ENCODE data around the gene VPS33B. TPM values are rescaled to one million over a fixed set of nuclear protein-coding genes. Genes with fewer than 3 reads are reported as not detected.

VPS33B gene
- total RNA-seq: 10 to 100 TPM in 1 of 4 donors, 1 to 10 TPM in 3; 4.7 to 12.4 (median 8.0) TPM

DNA sequence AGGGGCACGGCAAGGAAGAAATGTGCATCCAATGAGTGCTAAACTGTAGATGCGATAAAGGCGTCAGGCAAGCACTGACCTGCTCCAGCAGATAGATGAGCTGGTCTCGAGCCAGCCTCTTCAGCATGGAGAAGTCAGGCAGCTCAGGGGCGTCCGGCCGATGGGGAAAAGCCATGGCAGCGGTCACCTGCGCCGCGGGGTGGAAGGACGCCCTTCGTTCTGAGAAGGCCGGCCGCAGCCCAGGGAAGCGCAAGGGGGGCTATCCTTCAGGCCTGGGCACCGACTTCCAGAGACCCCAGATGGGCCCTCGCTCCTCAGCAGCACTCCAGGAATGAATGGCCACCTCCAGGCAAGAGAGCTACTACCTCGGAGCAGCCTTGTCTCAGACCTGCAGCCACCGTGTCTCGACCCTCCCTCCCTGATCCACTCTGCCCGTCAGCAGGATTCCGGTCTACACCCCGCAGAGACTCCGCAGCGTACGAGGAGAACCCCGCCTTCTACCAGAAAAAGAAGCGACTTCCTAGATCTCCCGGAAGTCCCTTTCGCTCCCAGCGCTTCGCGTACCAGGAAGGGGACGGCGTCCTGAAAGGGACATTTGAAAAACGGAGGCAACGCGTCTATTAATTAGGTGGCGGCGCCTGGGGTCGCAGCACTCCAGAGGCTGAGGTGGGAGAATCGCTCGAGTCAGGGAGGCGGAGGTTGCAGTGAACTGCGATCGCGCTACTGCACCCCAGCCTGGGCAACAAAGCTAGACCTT is at the start of gene VPS33B:
Gene VPS33B, minus strand, starts transcription at position 520 of the 757 bp plus-strand sequence. Its CDS starts 345 bp downstream, at position 175.
- TF ChIP-seq, protein P1, sequence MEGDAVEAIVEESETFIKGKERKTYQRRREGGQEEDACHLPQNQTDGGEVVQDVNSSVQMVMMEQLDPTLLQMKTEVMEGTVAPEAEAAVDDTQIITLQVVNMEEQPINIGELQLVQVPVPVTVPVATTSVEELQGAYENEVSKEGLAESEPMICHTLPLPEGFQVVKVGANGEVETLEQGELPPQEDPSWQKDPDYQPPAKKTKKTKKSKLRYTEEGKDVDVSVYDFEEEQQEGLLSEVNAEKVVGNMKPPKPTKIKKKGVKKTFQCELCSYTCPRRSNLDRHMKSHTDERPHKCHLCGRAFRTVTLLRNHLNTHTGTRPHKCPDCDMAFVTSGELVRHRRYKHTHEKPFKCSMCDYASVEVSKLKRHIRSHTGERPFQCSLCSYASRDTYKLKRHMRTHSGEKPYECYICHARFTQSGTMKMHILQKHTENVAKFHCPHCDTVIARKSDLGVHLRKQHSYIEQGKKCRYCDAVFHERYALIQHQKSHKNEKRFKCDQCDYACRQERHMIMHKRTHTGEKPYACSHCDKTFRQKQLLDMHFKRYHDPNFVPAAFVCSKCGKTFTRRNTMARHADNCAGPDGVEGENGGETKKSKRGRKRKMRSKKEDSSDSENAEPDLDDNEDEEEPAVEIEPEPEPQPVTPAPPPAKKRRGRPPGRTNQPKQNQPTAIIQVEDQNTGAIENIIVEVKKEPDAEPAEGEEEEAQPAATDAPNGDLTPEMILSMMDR (IDR thresholded peaks at IDR 0.05): no peak
- DNase-seq (ENCODE audit: low spot score) (peak; percentile 64), ATAC-seq (ENCODE audit: low FRiP score) (peak; percentile 81)

DNA sequence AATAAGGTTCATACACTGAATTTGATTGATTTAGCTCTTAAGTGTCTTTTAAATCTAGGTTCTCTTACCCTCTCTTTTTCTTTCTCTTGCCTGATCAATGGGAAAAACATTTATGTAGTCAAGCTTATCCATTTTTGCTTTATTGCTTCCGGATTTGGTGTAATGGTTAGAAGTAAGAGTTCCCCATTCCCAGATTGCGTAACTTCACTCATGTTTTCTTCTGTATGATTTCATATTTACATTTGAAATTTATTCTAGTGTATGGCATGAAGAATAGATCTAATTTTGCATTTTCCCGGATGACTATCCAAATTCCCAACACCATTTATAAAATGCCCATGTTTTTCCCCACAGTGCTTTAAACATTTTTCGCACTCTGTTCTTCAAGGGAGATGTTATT is 49.8 kb upstream of the VPS33B start:
- TF ChIP-seq, protein P1 (IDR thresholded peaks at IDR 0.05): no peak
- DNase-seq (ENCODE audit: low spot score): no peak

DNA sequence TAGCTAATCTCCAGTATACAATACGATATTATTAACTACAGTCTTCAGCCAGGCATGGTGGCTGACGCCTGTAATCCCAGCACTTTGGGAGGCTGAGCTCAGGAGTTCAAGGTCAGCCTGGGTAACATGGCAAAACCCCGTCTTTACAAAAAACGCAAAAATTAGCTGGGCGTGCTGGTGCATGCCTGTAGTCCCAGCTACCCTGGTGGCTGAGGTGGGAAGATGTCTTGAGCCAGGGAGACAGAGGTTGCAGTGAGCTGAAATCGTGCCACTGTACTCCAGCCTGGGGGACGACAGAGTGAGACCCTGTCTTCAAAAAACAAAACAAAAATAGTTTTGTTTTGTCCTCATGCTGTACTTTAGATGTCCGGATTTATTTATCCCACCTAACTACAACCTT is 48.5 kb upstream of the VPS33B start:
- no peak for ATAC-seq (ENCODE audit: low FRiP score)
- TF ChIP-seq, protein P1 (IDR thresholded peaks at IDR 0.05): no peak

More for the DNA sequence above, 49.8 kb upstream of the VPS33B start:
- no peak for ATAC-seq (ENCODE audit: low FRiP score)

DNA sequence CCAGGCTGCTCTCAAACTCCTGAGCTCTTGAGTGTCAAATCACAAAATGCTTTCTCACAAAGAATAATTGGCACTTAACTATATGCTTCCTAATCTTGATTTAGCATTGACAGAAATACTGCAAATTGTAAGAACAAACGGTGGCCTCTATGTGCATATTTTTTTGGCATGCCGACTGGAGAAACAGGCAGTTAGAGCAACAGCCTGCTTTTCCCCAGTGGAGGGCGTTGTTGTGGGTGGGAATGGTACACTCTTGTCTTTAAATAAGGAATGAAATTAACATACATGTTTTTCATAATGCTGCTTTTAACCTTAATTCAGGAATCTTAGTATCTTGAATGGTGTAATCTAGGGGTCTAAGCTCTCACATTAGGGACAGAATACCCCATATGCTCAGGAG is 46.6 kb upstream of the VPS33B start:
- ATAC-seq (ENCODE audit: low FRiP score) (no peak), DNase-seq (ENCODE audit: low spot score) (no peak)
- TF ChIP-seq, protein P1 (IDR thresholded peaks at IDR 0.05): no peak

More for the DNA sequence above, 48.5 kb upstream of the VPS33B start:
- DNase-seq (ENCODE audit: low spot score): no peak

DNA sequence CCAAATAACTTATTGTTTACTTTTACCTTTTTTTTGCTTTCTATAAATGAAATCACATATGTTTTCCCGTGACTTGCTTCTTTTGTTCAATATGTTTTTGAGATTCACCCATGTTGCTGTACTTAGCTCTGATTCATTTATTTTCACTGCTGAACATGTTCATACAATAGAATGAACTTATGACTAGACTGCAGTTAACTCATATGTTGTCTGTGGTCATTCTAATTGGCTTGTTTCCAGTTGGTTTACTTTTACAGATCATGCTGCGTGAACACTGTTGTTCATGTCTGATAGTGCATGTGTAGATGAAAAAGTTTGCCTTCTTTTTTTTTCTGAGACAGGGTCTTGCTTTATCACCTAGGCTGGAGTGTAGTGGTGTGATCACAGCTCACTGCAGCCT is 46.0 kb upstream of the VPS33B start:
- ATAC-seq (ENCODE audit: low FRiP score) (no peak), DNase-seq (ENCODE audit: low spot score) (no peak)
- TF ChIP-seq, protein P1 (IDR thresholded peaks at IDR 0.05): no peak

DNA sequence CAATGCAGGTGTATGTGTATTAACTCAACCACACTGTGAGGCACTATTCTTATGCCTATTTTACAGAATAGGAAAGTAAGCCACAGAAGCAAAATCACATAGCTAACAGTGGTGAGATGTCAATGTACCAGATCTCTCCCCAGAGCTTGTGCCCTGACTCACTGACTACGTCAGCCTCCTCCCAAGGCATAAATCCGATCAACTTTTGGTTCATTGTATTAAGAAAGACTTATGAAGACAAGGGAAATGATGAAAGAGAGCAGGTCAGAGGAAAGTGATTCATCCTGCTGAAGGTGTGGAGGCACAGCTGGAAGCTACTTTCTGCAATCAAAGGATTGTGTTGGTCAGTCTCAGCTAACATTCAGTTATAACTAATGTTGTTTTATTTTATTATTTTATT is 44.6 kb upstream of the VPS33B start:
- ATAC-seq (ENCODE audit: low FRiP score): no peak
- TF ChIP-seq, protein P1 (IDR thresholded peaks at IDR 0.05): no peak
- no peak for DNase-seq (ENCODE audit: low spot score)

DNA sequence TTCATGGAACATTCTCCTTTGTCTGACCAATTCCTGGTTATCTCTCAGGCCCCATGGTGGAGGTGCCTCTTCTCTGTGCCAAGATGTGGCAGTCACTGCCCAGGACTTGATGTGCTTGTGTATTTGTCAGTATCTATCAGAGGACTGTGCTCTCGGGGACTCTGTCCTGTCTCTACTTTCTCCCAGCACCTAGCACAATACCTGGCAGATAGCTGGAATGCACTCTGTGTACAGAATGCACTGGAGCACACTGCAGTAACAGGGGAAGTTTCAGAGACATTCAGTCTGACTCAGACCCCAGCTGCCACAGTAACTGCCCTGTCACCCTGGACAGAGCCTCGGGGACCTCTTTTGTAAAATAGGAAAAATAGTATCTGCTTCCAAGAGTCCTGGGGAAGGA is 43.1 kb upstream of the VPS33B start:
- no peak for ATAC-seq (ENCODE audit: low FRiP score)
- no peak for DNase-seq (ENCODE audit: low spot score)
- TF ChIP-seq, protein P1 (IDR thresholded peaks at IDR 0.05): no peak
